Pancreas (tissue), 10 donors: ENCODE data around the gene BCL7A. TPM values are rescaled to one million over a fixed set of nuclear protein-coding genes. Genes with fewer than 3 reads are reported as not detected.

Source experiments
- ATAC-seq, 4 donors: fragments of 200-7000 bp; cut with Tn5 transposase; one replicate each; pipeline versions ENCODE4 v1.8.0 to v1.9.1; 2020; ENCODE audit warnings: mild to moderate bottlenecking in 4 of 4, moderate library complexity in 4 of 4
- DNase-seq, 6 donors: peaks; one replicate each; pipeline ENCODE4 v3.0.0-alpha.2; 2020
- FAIRE-seq: peaks from 2 replicates; lab custom pipeline; 2012; peaks lifted over from hg19 to GRCh38; lab: Jason Lieb, UNC
- H3K27ac ChIP-seq, 4 donors: fragments of 200-600 bp; sonication (generic); 1 replicate in 3 of 4; 2 replicates in 1 of 4; pipeline versions ENCODE4 v1.5.0 to v1.8.0; 2020
- H3K27me3 ChIP-seq, 4 donors: fragments of 200-600 bp; one replicate each; pipeline ENCODE4 v1.8.0; 2021
- H3K36me3 ChIP-seq, 3 donors: fragments of 200-600 bp; sonication (generic) in 1 of 3; one replicate each; pipeline versions ENCODE4 v1.5.0 to v1.8.0; 2020 to 2021
- H3K4me1 ChIP-seq, 3 donors: fragments of 200-600 bp; one replicate each; pipeline ENCODE4 v1.8.0; 2021
- H3K4me3 ChIP-seq, 4 donors: fragments of 200-600 bp; sonication (generic) in 2 of 4; one replicate each; pipeline versions ENCODE4 v1.5.0 to v1.8.0; 2020 to 2021
- H3K9me3 ChIP-seq, 4 donors: fragments of 200-600 bp; one replicate each; pipeline ENCODE4 v1.8.0; 2021
- CTCF ChIP-seq, 4 donors: fragments of 200-600 bp; sonication (generic) in 3 of 4; IDR thresholded peaks; one replicate each; pipeline versions ENCODE4 v1.5.0 to v1.8.0; 2021; ENCODE audit warnings: antibody characterized with exemption in 4 of 4
- WGBS, 2 donors: extraction: QIAGEN DNeasy Blood & Tissue Kit; methylation state at CpG; one replicate each; pipeline ENCODE4 v1.1.7; 2013; 5-methylcytosine and 5-hydroxymethylcytosine counted together
- intact Hi-C, 3 donors: fragments of 100-400 bp; cut with DNase I; formaldehyde crosslinking; loops; one replicate each; pipeline versions ENCODE4 v1.11.1 to v1.14.2; 2022
- polyA plus RNA-seq, 2 donors: library from polyadenylated mRNA; stranded (reverse); fragments of 200-250 nt; gene quantifications; one replicate each; pipeline ENCODE4 v1.2.3, GENCODE V29; 2013
- total RNA-seq, 6 donors: library from RNA; stranded (reverse); fragmentation: NEBNext Ultra II Directional in 4 of 6; extraction: Animal tissue kit (Norgen Biotek cat#: 25700) in 4 of 6; gene quantifications; one replicate each; pipeline versions ENCODE4 v1.2.1 to v1.2.4, GENCODE V29; 2021 to 2023
- donor health status: healthy with polysubstance abuse.
- donor health status: DM: no; HTN: no; CAD: no; lungs with moderate emphysema.
- donor health status: DM: no; HTN: no; CAD: no.
- donor health status: control.
- donor health status: control.
- donor health status: Bipolar disorder and iron deficiency.
- donor health status: DM: yes; HTN: yes; CAD: no.
- donor health status: DM: no; HTN: no; CAD: no.
- donor health status: DM: no; HTN: no; CAD: no.
- donor health status: DM: yes; HTN: yes; CAD: no.

The BCL7A gene
- total and polyA plus RNA-seq, 8 donors: 6.9 to 13.4 (median 9.0) TPM

DNA sequence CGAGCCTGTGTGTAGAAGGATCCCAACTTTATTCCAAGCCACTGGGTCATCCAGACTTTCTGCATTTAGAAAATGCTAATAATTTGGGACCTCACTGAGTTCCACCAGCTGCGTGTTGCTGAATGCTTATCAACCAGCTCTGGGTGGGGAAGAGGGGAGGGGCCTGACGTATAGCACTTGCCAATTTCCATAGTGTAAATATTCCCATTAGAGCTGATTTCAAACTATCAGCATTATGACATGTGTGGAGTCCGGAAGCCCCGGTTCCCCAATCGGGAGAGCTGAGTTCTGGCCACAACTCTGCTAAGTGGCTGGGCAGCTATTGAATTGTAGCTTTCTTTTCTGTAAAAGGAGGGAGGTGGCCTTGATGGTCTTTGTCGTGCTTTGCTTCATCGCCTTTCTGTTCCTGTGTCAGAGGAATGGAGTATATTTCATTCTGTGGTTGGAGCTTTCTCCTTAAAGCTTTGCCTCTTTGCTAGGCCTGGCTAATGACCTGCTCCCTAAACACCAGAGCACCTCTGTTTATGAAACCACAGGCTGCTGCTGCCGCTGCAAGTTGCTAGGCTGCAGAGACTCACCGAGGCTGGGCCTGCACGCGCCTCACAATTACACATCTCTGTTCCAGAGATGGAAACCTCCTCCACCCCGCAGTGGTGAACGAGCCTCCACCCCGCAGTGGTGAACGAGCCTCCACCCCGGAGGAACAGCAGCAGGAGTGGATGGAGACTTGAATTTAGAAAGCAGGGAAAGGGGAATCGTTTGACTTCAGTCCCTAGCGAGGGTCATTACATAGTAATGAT, 7.7 kb upstream of the BCL7A start:
- H3K4me1 ChIP-seq: no peaks in the 10 kb centered on the region
- FAIRE-seq (no peak), ATAC-seq (no peak), DNase-seq (no peak)
- no peaks in the 10 kb centered on the region for H3K27me3 ChIP-seq
- no peaks in the 10 kb centered on the region for H3K36me3 ChIP-seq
- intact Hi-C loops: no loop called here
- 81 to 82% methylated on average over 19 of the region's 19 CpGs for WGBS, 2 donors
- no peak overlapping the region for H3K4me3 ChIP-seq
- no peak for TF ChIP-seq CTCF (IDR thresholded peaks at IDR 0.05)
- no peaks in the 10 kb centered on the region for H3K9me3 ChIP-seq
- H3K27ac ChIP-seq: no peak overlapping the region

- Histone ChIP-seq H3K36me3 (no peaks in the 10 kb centered on the region), H3K27me3 (no peaks in the 10 kb centered on the region), H3K27ac (no peak overlapping the region), H3K4me3 (no peak overlapping the region), H3K4me1 (no peaks in the 10 kb centered on the region), H3K9me3 (no peaks in the 10 kb centered on the region)
- FAIRE-seq (no peak), ATAC-seq (no peak), DNase-seq (no peak)
- no peak for TF ChIP-seq CTCF (IDR thresholded peaks at IDR 0.05)
- intact Hi-C loops: no loop called here
- 86 to 93% methylated on average over 5 of the region's 5 CpGs for WGBS, 2 donors
Measured at GRCh38 chr12:122014781-122015180, 6.9 kb upstream of the BCL7A start.

DNA sequence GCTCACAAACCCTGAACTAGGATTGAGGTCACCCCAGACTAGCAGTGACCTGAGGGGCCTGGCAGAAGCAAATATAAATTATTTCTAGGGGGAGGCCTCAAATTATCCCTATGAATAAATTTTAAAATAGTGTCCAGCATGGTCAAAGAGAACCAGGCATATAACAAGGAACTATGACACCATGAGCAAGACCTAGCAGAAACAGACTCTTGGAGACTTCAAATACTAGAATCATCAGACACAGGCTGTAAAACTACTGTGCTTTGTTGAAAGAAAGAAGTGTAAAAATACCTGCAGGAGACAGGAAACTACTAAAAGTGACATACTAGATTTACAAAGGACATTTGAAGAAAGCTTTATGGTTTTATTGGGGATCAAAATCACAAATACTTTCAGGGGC, 3.2 kb upstream of the BCL7A start:
- FAIRE-seq (no peak), ATAC-seq (no peak), DNase-seq (no peak)
- Histone ChIP-seq H3K4me3 (no peak overlapping the region), H3K27ac (no peak overlapping the region), H3K9me3 (no peaks in the 10 kb centered on the region), H3K36me3 (no peaks in the 10 kb centered on the region), H3K27me3 (no peaks in the 10 kb centered on the region), H3K4me1 (peaks cover 0 to 5% (median 0%) of the 10 kb centered on the region in 3 donors)
- intact Hi-C loops: no loop called here
- TF ChIP-seq CTCF (IDR thresholded peaks at IDR 0.05): no peak

- Histone ChIP-seq H3K36me3 (no peaks in the 10 kb centered on the region), H3K9me3 (no peaks in the 10 kb centered on the region), H3K27ac (no peak overlapping the region), H3K27me3 (no peaks in the 10 kb centered on the region), H3K4me3 (no peak overlapping the region), H3K4me1 (peaks cover 0 to 5% (median 1%) of the 10 kb centered on the region in 3 donors)
- ATAC-seq (no peak), DNase-seq (no peak), FAIRE-seq (no peak)
- no peak for TF ChIP-seq CTCF (IDR thresholded peaks at IDR 0.05)
- intact Hi-C loops: no loop called here
- WGBS, 2 donors: 92% methylated on average over 4 of the region's 4 CpGs
Measured at GRCh38 chr12:122018937-122019336, 2.7 kb upstream of the BCL7A start.

- Histone ChIP-seq H3K27ac (peak overlapping the region in 2 of 4 donors; percentile 55 to 68), H3K27me3 (no peaks in the 10 kb centered on the region), H3K4me1 (peaks cover 6 to 14% (median 10%) of the 10 kb centered on the region in 3 donors), H3K9me3 (no peaks in the 10 kb centered on the region), H3K36me3 (no peaks in the 10 kb centered on the region), H3K4me3 (peak overlapping the region; percentile 39 to 77 (median 66))
- ATAC-seq: no peak
- TF ChIP-seq CTCF (IDR thresholded peaks at IDR 0.05): no peak
- FAIRE-seq: no peak
- DNase-seq: peak in 1 of 6 donors; percentile 66
- WGBS, 2 donors: 42 to 53% methylated on average over 16 of the region's 16 CpGs
- intact Hi-C loops: no loop called here
Measured at GRCh38 chr12:122020795-122021192, 890 bp upstream of the BCL7A start.
